Small intestine (tissue), 7 donors: ENCODE data around the gene HELZ2. TPM values are rescaled to one million over a fixed set of nuclear protein-coding genes. Genes with fewer than 3 reads are reported as not detected.

ENCODE experiments used
- DNase-seq, 2 donors: peaks; one replicate each; pipeline versions ENCODE4 v3.0.0 to v3.0.0-alpha.2; 2013
- FAIRE-seq: peaks from 2 replicates; lab custom pipeline; 2012; peaks lifted over from hg19 to GRCh38; lab: Jason Lieb, UNC
- H3K27ac ChIP-seq, 3 donors: one replicate each; pipeline ENCODE4 v1.5.1; 2013; ENCODE audit warnings: low read length in 2 of 3, mild to moderate bottlenecking in 2 of 3, control low read depth in 1 of 3, inconsistent platforms in 1 of 3, low read depth in 1 of 3, moderate library complexity in 1 of 3
- H3K27me3 ChIP-seq, 3 donors: one replicate each; pipeline ENCODE4 v1.6.1; 2013; ENCODE audit warnings: low read length in 3 of 3, inconsistent platforms in 1 of 3; ENCODE audit not compliant: control insufficient read depth in 3 of 3, insufficient read depth in 3 of 3
- H3K36me3 ChIP-seq, 3 donors: one replicate each; pipeline ENCODE4 v1.6.1; 2013; ENCODE audit warnings: low read length in 3 of 3, inconsistent platforms in 1 of 3, low read depth in 1 of 3, mild to moderate bottlenecking in 1 of 3, moderate library complexity in 1 of 3; ENCODE audit not compliant: control insufficient read depth in 3 of 3, insufficient read depth in 2 of 3
- H3K4me1 ChIP-seq, 3 donors: one replicate each; pipeline ENCODE4 v1.6.1; 2013; ENCODE audit warnings: low read length in 2 of 3, inconsistent platforms in 1 of 3, low read depth in 1 of 3, mild to moderate bottlenecking in 1 of 3, moderate library complexity in 1 of 3; ENCODE audit not compliant: control insufficient read depth in 3 of 3, insufficient read depth in 2 of 3
- H3K4me3 ChIP-seq, 3 donors: one replicate each; pipeline ENCODE4 v1.5.1; 2013; ENCODE audit warnings: low read length in 3 of 3, control low read depth in 1 of 3, inconsistent platforms in 1 of 3, low read depth in 1 of 3, mild to moderate bottlenecking in 1 of 3, moderate library complexity in 1 of 3
- H3K9me3 ChIP-seq, 2 donors: one replicate each; pipeline ENCODE4 v1.6.1; 2013; ENCODE audit warnings: low read depth in 1 of 2, low read length in 1 of 2; ENCODE audit not compliant: control insufficient read depth in 2 of 2, insufficient read depth in 1 of 2
- WGBS, 3 donors: extraction: QIAGEN DNeasy Blood & Tissue Kit; methylation state at CpG; one replicate each; pipeline ENCODE4 v1.1.7; 2013; 5-methylcytosine and 5-hydroxymethylcytosine counted together
- polyA plus RNA-seq, 4 donors: library from polyadenylated mRNA; stranded (reverse) in 3 of 4; unstranded in 1 of 4; fragments of 200-250 nt in 3 of 4; fragments of 120-200 nt in 1 of 4; gene quantifications; one replicate each; pipeline versions ENCODE4 v1.2.1 to v1.2.3, GENCODE V29; 2013
- donor health status: healthy with polysubstance abuse.
- donor health status: control.
- donor health status: control.
- donor health status: Bipolar disorder and iron deficiency.
- donor health status: healthy.

Gene HELZ2
- polyA plus RNA-seq, 4 donors, result 3.8 to 14.2 (median 9.4) TPM

DNA sequence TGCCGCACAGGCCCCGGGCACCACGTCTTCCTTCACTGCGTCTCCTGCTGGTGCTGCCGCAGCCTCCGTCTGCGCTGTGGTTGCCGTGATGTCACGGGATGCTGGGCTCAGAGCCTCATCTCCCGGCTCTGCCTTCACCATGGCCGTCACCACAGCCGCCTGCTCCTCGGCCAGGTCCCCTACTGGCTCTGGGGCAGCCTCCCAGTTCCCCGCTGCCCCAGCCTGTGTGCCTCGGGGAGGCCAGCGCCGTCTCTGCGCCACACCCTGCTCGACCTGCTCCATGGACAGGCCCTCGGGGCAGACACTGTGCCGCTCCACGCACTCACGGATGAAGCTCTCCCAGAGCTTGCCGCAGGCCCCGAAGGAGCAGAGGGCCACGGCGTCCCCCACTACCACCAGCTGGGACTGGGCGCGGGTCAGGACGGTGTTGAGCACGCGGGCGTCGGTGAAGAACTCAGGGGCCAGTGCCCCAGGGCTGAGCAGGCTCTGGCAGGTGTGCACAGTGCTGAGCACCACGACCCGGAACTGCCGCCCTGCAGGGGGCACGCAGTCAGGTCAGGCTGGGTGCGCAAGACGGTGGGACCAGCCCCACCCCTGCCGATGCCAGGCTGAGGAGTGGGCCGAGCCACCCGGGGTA is 8.2 kb downstream of the HELZ2 start:
- peaks cover 3 to 64% (median 5%) of the 10 kb centered on the region in 3 donors for H3K36me3 ChIP-seq
- FAIRE-seq (no peak), DNase-seq (no peak)
- no peaks in the 10 kb centered on the region for H3K4me1 ChIP-seq
- no peak overlapping the region for H3K27ac ChIP-seq
- H3K27me3 ChIP-seq, result no peaks in the 10 kb centered on the region
- no peaks in the 10 kb centered on the region for H3K9me3 ChIP-seq
- no peak overlapping the region for H3K4me3 ChIP-seq
- 95% methylated on average over 37 to 43 of the region's 43 CpGs for WGBS, 3 donors

DNA sequence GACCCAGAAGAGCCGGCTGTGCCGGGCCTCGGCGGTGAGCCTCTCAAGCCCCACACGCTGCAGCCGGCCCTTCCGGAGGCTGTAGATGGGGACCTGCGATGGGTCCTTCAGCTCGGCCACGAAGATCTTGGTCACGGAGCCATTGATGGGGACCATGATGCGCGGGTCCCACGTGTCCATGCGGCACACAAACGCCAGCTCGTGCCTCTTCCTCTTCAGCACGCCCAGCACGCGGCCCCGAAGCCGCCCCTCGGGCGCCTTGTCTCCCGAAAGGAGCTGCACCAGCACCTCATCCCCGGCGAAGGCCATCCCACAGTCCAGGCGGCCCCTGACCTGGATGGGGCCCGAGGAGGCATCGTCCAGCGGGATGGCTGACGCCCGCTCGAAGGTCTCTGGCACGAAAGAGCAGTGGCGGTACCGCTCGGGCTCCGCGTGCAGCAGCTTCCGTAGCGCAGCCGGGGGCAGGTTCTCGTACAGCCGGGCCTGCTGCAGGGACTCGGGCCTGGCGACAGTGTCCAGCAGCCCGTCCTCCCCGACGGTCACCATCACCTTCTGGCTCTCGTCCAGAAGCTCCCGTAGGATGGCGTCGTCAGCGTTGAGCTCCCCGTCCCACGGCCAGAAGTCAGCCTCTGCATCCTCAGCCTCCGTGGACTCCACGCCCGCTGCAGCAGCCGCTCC is 8.9 kb downstream of the HELZ2 start:
- no peak for DNase-seq

DNA sequence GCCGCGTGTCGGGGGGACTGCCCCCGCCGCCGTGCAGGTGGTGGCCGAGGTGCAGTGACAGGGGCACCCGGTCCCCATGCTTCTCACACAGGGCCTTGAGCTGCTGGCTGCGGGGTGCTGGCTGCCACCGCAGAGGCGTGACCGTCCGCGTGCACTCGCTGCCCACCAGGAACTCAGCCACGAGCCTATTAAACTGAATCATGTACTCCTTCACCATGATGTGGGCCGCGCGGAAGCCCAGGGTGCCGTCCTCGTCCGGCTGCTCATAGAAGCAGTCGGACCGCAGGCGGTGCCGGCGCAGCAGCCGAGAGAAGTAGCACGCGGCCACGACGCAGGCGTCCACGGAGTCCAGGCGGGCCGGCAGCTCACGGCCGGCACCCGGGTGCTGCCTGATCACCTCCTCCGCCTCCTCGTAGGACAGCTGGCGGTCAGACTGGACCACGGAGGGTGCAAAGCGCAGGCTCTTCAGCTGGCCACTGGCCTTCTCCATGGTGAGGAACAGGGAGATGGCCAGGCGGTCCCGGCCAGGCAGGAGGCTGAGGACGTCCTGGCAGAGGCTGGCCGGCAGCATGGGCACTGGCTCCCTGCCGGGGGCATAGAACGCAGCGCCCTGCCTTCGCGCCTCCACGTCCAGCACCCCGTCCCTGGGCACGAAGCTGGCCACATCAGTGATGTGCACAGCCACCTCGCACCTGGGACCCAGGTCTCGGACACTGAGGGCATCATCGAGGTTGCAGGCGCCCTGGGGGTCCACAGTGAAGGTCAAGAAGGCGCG is 9.8 kb downstream of the HELZ2 start:
- no peak overlapping the region for H3K27ac ChIP-seq
- no peak overlapping the region for H3K4me3 ChIP-seq
- peaks cover 3 to 75% (median 10%) of the 10 kb centered on the region in 3 donors for H3K36me3 ChIP-seq
- H3K4me1 ChIP-seq, result no peaks in the 10 kb centered on the region
- 94 to 96% (median 95%) methylated on average over 59 to 62 of the region's 62 CpGs for WGBS, 3 donors
- FAIRE-seq (no peak), DNase-seq (no peak)
- H3K9me3 ChIP-seq, result no peaks in the 10 kb centered on the region
- H3K27me3 ChIP-seq, result no peaks in the 10 kb centered on the region

More for the DNA sequence above, 8.9 kb downstream of the HELZ2 start:
- FAIRE-seq, result no peak
- Histone ChIP-seq H3K27me3 (no peaks in the 10 kb centered on the region), H3K36me3 (peaks cover 3 to 68% (median 7%) of the 10 kb centered on the region in 3 donors), H3K4me1 (no peaks in the 10 kb centered on the region), H3K27ac (no peak overlapping the region), H3K9me3 (no peaks in the 10 kb centered on the region), H3K4me3 (no peak overlapping the region)
- WGBS, 3 donors, result 95 to 98% (median 97%) methylated on average over 54 to 61 of the region's 61 CpGs

DNA sequence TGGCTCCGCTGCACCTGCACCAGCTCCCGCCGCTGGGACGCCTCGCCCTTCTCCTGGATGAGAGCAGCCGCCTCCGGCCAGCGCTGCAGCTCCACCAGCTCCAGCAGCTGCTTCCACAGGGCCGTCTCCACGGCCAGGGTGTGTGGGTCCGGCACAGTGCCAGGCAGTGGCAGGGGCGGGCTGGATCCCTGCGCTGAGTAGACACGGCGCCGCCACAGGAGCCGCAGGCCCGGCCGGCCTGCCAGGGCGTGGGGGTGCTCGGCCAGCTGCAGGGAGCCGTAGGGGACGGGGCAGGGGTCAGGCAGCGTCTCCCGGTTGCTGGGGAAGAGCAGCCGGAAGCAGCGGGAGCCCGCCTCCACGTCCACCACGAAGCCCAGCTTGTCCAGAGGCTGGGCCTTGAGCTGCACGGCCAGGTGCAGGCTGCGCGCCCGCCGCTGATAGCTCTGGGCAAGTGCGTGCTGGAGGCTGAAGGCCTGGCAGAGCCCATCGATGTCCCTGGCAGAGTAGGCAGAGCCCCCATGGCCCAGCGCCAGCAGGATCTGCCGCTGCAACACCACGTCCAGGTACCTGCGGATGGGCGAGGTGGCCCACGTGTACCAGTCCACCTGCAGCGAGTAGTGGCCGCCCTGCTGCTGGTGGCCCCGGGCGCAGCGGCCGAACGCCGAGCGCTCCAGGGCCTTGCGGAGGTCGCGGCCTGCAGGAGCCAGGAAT is 10.7 kb downstream of the HELZ2 start:
- H3K4me1 ChIP-seq, result no peaks in the 10 kb centered on the region
- no peak overlapping the region for H3K4me3 ChIP-seq
- DNase-seq, result no peak
- H3K9me3 ChIP-seq, result no peaks in the 10 kb centered on the region
- H3K36me3 ChIP-seq, result peaks cover 3 to 81% (median 10%) of the 10 kb centered on the region in 3 donors
- no peak overlapping the region for H3K27ac ChIP-seq
- WGBS, 3 donors, result 95% methylated on average over 39 to 55 of the region's 55 CpGs
- FAIRE-seq, result no peak
- H3K27me3 ChIP-seq, result no peaks in the 10 kb centered on the region

DNA sequence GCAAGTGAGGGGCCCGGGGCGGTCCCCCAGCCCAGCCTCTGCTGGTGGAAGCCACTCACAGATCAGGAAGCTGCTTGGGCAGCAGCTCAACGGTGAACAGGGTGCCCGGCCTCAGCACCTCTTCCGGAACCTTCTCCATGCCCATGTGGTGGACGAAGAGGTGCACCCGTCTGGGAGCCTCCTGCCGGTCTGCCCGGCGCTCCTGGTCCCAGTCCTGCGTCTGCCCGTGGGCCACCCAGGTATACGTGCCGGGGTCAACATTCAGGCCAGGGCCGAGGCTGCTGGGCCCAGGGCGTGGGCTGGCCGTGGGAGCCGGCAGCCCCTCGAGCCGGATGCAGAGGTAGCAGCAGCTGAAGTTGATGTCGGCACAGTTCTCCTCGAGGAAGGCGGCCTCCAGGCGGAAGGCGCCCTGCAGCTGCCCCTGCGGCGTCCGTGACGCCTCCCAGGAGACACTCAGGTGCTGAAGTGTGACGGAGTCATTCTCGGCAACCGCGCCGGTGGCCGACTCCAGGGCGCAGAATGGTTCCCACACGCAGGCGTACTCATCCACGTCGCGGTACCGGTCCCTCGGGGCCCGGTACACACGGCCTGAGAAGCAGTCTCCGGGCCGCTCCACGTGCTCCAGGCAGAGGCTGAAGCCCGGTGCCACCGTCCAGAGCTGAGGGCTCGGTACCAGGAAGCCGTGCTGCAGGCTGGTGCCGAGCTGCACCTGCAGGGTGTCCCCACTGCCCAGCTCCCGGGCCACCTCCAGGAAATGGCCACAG is 11.4 kb downstream of the HELZ2 start:
- FAIRE-seq, result no peak
- DNase-seq, result no peak
- Histone ChIP-seq H3K4me3 (no peak overlapping the region), H3K9me3 (no peaks in the 10 kb centered on the region), H3K4me1 (no peaks in the 10 kb centered on the region), H3K27me3 (no peaks in the 10 kb centered on the region), H3K27ac (no peak overlapping the region), H3K36me3 (peaks cover 3 to 78% (median 10%) of the 10 kb centered on the region in 3 donors)
- WGBS, 3 donors, result 93 to 94% (median 93%) methylated on average over 46 to 54 of the region's 54 CpGs

DNA sequence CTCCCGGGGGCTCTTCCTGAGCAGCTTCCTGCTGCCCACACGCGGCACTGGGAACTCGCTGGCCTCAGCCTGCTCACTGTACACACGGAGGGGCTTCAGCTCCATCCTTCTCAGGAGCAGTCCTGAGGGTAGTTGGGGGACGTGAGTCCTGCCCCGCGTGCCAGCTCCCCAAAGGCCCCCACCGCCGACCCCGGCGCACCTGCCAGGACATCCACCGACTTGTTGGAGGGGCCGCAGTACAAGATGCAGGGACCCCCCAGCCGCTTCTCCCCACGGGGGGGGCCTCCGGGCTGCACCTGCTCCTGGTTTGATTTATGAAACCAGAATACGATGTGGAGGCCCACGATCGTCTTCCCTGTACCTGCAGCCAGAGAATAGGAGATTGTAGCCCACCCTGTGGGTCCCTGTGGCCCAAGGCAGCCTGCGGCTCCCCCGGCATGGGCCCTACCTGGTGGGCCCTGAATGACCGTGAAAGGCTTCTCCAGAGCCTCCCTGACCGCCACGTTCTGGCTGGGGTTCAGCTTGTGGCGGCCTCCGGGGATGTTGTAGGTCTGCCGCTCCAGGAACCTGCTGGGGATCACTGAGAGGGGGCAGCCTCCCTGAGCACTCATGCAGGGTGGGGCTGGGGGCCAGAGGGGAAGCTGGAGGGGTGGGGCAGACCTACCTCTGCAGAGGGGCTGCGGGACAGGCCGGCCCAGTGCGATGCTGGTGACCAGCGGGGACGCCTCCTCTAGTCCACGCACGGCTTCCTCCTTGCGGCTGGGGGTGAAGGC is 12.2 kb downstream of the HELZ2 start:
- no peak overlapping the region for H3K4me3 ChIP-seq
- H3K27me3 ChIP-seq, result no peaks in the 10 kb centered on the region
- WGBS, 3 donors, result 88 to 93% (median 92%) methylated on average over 30 to 36 of the region's 36 CpGs
- FAIRE-seq (no peak), DNase-seq (no peak)
- H3K9me3 ChIP-seq, result no peaks in the 10 kb centered on the region
- H3K4me1 ChIP-seq, result no peaks in the 10 kb centered on the region
- peaks cover 3 to 74% (median 10%) of the 10 kb centered on the region in 3 donors for H3K36me3 ChIP-seq
- H3K27ac ChIP-seq, result no peak overlapping the region

DNA sequence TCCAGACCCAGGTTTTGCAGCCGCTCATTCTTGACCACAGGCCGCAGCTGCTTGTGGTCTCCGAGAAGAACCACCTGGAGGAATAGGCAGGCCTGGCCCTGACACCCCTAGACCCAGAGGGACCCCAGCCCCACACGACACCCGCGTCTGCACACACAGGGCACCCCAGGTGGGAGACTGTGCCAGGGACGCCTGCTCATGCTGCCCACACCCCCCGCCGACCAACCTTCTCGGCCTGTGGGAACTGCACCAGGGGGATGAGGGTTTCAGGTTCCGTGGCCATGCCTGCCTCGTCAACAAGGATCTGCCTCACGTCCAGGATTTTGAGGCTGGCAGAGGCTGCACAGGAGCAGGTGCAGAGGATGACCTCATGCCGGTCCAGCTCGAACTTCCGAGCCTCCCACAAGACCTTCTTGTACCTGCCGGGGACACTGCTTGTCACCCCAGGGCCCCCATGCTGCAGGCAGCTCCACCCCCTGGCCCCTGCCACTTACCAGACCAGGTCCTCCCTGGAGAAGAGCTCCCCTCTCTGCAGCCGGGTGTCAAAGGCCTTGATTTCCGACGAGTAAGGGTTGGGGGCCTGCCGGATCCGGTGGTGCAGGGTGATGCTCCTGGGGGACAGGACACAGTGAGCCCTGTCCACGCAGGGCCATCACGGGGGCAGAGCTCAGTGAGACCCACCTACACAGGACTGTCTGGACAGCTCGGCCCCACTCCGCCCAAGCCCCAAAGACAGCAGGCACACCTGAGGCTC is 13.0 kb downstream of the HELZ2 start:
- no peak for DNase-seq
- no peak for FAIRE-seq
- Histone ChIP-seq H3K4me3 (no peak overlapping the region), H3K36me3 (peaks cover 3 to 69% (median 10%) of the 10 kb centered on the region in 3 donors), H3K27ac (no peak overlapping the region), H3K27me3 (no peaks in the 10 kb centered on the region), H3K4me1 (no peaks in the 10 kb centered on the region), H3K9me3 (no peaks in the 10 kb centered on the region)
- 93 to 94% (median 93%) methylated on average over 26 of the region's 26 CpGs for WGBS, 3 donors
